Osteocyte (in vitro differentiated cells): ENCODE data around the gene RBM44. TPM values are rescaled to one million over a fixed set of nuclear protein-coding genes. Genes with fewer than 3 reads are reported as not detected.
"Not testable (repeated sequence)": the region's sequence is repeated elsewhere in the genome, so short reads cannot be mapped to it uniquely, and the experiment has no call there.

Experiments used
- DNase-seq: peaks from one replicate; pipeline ENCODE4 v3.0.0; 2021; ENCODE audit warnings: mixed read lengths; ENCODE audit not compliant: unreplicated experiment; ENCODE audit errors: extremely low spot score
- H3K27ac Mint-ChIP-seq: one replicate; pipeline ENCODE4 v1.8.0; 2021; ENCODE audit warnings: mild to moderate bottlenecking, mixed read lengths; ENCODE audit not compliant: unreplicated experiment
- H3K27me3 Mint-ChIP-seq: one replicate; pipeline ENCODE4 v1.8.0; 2021; ENCODE audit warnings: mixed read lengths; ENCODE audit not compliant: unreplicated experiment
- H3K36me3 Mint-ChIP-seq: one replicate; pipeline ENCODE4 v1.8.0; 2021; ENCODE audit warnings: mixed read lengths; ENCODE audit not compliant: unreplicated experiment
- H3K4me1 Mint-ChIP-seq: one replicate; pipeline ENCODE4 v1.8.0; 2021; ENCODE audit warnings: mixed read lengths; ENCODE audit not compliant: unreplicated experiment
- H3K4me3 Mint-ChIP-seq: one replicate; pipeline ENCODE4 v1.8.0; 2021; ENCODE audit warnings: mild to moderate bottlenecking, moderate library complexity, mixed read lengths; ENCODE audit not compliant: unreplicated experiment
- H3K9me3 Mint-ChIP-seq: one replicate; pipeline ENCODE4 v1.8.0; 2021; ENCODE audit warnings: mixed read lengths; ENCODE audit not compliant: unreplicated experiment
- CTCF ChIP-seq: fragments of 200-600 bp; sonication (generic); IDR thresholded peaks from 2 replicates; pipeline ENCODE4 v1.5.0; 2021; ENCODE audit warnings: antibody characterized with exemption, mild to moderate bottlenecking, moderate library complexity
- long read RNA-seq: library from polyadenylated mRNA; unstranded; transcript quantifications from one replicate; pipeline ENCODE4 v2.0.0, GENCODE V29; 2021
- total RNA-seq: library from RNA; stranded (reverse); gene quantifications from 2 replicates; pipeline ENCODE4 v1.2.1, GENCODE V29; 2021

The RBM44 gene
- total RNA-seq = 0.46 and 0.63 TPM in 2 replicates
- long read RNA-seq = 0 reads

GRCh38 chr2:237798236-237799059 lies at the start of gene RBM44:
RBM44 (plus strand) TSS chr2:237798779; CDS start chr2:237813610, 14,831 bp downstream.
- H3K27me3 Mint-ChIP-seq = no peaks in the 10 kb centered on the region
- no peaks in the 10 kb centered on the region for H3K4me1 Mint-ChIP-seq
- no peaks in the 10 kb centered on the region for H3K9me3 Mint-ChIP-seq
- no peak within 1 kb of the TSS for H3K4me3 Mint-ChIP-seq
- no peak for DNase-seq
- no peak within 1 kb of the TSS for H3K27ac Mint-ChIP-seq
- no peak for TF ChIP-seq CTCF
- no peaks in the 10 kb centered on the region for H3K36me3 Mint-ChIP-seq

GRCh38 chr2:237749002-237749401 lies 49.6 kb upstream of the RBM44 start:
- DNase-seq = no peak
- no peaks in the 10 kb centered on the region for H3K9me3 Mint-ChIP-seq

GRCh38 chr2:237749961-237750360 lies 48.6 kb upstream of the RBM44 start:
- no peak for TF ChIP-seq CTCF
- DNase-seq = no peak
- H3K4me3 Mint-ChIP-seq = no peak overlapping the region
- peaks cover 47% of the 10 kb centered on the region for H3K36me3 Mint-ChIP-seq
- H3K9me3 Mint-ChIP-seq = no peaks in the 10 kb centered on the region
- H3K27ac Mint-ChIP-seq = no peak overlapping the region
- H3K4me1 Mint-ChIP-seq = peaks cover 3% of the 10 kb centered on the region
- no peaks in the 10 kb centered on the region for H3K27me3 Mint-ChIP-seq

More at GRCh38 chr2:237749002-237749401, 49.6 kb upstream of the RBM44 start:
- Mint-ChIP-seq H3K27me3 (no peaks in the 10 kb centered on the region), H3K36me3 (peaks cover 41% of the 10 kb centered on the region), H3K4me3 (no peak overlapping the region), H3K27ac (no peak overlapping the region), H3K4me1 (peaks cover 10% of the 10 kb centered on the region)
- no peak for TF ChIP-seq CTCF

- not testable (repeated sequence) for H3K27me3 Mint-ChIP-seq, DNase-seq, H3K9me3 Mint-ChIP-seq, H3K27ac Mint-ChIP-seq, H3K4me3 Mint-ChIP-seq, H3K4me1 Mint-ChIP-seq
- peaks cover 50% of the 10 kb centered on the region for H3K36me3 Mint-ChIP-seq
These were observed 48.1 kb upstream of the RBM44 start for GRCh38 chr2:237750441-237750840.

- TF ChIP-seq CTCF = no peak
- Mint-ChIP-seq H3K4me1 (no peaks in the 10 kb centered on the region), H3K36me3 (peaks cover 65% of the 10 kb centered on the region), H3K9me3 (no peaks in the 10 kb centered on the region), H3K4me3 (no peak overlapping the region), H3K27me3 (no peaks in the 10 kb centered on the region), H3K27ac (no peak overlapping the region)
- DNase-seq = no peak
These were observed 45.8 kb upstream of the RBM44 start for GRCh38 chr2:237752761-237753165.
